ENCODE results near the gene XPC.

Gene XPC

GRCh38 chr3:14170531-14171159 lies 7.8 kb downstream of the XPC start:
- DNase-seq (ENCODE audit: low spot score) = no peak

GRCh38 chr3:14169871-14170270 lies 8.5 kb downstream of the XPC start:
- DNase-seq (ENCODE audit: low spot score) = no peak

DNA sequence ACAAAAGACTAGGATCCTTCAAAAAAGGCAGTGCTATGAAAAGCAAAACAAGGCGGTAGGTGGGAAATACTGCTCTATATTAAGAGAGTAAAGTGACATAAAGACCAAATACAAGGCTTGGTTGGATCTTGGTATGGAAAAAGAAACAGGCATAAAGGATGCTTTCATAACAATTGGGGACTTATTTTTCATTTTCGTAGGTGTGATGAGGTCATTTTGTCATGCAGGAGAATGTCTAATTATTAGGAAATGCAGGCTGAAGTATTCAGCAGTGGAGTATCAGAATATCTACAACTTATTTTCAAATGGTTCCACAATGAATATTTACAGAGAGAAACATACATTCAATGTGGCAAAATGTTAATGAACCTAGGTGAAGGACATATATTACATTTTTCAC lies 9.0 kb downstream of the XPC start:
- DNase-seq (ENCODE audit: low spot score) = no peak

DNA sequence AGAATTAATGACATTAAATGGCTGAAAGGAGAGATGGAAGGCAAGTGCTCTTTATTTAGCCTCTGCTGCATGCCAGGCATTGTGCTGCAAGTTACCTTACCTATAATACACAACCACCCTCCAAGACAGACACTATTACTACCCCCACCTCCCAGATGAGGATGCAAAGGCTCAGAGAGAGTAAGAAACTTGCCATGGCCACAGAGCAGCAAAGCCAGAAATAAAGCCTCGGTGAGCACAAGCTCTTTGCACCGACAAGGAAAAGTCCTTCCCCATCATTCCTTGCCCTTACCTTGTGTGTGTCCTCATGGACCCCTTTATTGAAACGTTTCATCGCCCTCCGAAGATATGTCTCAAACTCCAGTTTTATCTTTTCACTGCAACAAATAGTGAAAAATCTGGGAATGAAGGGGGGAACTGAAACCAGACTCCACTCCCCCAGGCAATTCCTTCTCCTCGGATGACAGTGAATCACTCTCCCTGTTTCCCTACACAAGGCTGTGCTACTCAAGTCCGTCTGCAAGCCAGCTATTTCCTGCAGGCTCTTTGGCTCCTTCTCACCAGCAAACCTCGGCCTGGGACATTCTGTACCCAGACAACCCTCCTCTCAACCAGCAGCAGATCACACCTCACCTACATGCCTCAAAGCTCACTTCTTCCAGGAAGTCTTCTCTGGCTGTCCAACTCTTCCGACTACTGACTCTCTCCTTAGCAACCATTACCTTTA lies 11.4 kb downstream of the XPC start:
- DNase-seq (ENCODE audit: low spot score) = no peak

DNA sequence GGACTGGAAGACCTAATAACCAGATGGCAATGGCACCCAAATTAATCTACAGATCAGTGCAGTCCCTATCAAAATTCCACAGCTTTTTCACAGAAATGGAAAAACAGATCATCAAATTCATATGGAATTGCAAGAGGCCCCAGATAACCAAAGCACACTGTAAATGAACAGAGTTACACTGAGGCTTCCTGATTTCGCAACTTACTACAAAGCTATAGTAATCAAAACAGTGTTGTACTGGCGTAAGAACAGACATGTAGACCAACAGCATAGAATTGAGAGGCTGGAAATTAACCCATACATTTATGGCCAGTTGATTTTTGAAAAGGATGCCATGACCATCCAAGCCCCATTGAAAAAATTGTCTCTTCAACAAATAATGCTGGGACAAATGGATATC lies 16.2 kb downstream of the XPC start:
- no peak for DNase-seq (ENCODE audit: low spot score)

- DNase-seq (ENCODE audit: low spot score) = no peak
Measured at GRCh38 chr3:14161282-14161681, 17.1 kb downstream of the XPC start.

DNA sequence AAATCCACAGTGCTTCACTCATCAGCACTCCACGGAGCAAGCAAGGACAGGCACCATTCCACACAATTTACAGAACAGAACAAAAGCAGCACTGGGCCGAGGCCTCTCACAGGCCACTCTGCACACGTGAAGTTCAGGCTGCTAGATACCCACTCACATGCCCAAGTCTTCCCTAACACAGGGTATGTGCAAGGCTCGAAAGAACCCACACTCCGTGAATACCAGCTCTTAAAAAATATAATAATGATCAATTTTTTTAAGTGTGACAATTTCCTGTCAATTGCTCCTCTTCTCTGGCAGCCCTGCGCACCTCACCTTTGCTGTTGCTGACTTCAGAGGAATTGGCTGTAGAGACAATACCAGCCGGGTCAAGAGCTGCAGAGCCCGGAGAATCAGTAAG lies 19.0 kb downstream of the XPC start:
- DNase-seq (ENCODE audit: low spot score) = no peak

GRCh38 chr3:14158370-14158769 lies 20.0 kb downstream of the XPC start:
- no peak for DNase-seq (ENCODE audit: low spot score)

DNA sequence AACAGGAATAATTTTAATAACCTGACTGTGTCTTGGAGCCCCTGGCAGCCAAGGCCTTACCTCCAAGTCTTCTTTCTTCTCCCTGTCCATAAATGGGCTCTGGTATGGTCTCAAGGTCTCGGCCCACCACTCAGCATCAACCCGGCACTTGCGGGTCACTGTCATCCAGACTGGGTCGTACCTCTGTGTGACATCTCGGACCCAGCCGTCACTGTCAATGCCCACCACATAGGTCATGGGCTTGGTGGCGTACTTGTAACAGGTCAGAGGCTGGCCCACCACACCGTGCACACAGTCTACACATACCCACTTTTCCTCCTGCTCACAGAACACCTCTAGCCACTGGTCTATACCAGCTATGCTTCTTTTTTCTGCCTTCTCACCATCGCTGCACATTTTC lies 20.4 kb downstream of the XPC start:
- no peak for DNase-seq (ENCODE audit: low spot score)

DNA sequence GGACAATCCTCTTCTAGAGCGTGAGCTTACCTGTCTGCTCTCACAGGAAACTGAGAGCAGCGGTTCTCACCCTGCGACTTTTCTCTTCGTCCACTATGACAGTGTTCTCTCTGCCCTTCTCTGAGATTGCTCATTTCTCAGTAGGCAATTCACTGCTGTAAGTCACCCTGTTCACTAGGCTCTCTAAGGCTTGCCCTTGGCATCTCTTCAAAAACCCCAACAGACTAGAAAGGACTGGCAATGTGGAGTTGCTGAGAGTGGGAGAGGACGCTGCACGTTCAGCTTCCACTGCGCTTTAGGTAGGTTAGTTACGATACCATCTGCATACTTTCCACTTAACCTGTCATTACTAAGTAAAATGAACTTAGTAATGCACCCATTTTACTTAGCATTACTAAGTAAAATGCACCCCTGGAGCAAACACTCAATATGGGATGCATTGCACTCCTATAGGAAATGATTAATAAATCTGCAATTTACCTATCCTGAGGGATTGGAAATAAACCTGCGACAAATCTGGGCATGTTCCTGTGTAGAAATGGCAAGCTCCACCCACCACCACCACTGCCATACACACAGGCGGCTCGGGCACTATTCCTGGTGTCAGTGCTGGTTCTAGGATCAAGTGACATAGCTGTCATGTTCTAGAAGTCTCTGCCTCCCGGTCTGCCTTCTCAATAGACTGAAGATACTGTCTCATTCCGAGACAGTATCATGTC lies 21.4 kb downstream of the XPC start:
- DNase-seq (ENCODE audit: low spot score) = no peak

DNA sequence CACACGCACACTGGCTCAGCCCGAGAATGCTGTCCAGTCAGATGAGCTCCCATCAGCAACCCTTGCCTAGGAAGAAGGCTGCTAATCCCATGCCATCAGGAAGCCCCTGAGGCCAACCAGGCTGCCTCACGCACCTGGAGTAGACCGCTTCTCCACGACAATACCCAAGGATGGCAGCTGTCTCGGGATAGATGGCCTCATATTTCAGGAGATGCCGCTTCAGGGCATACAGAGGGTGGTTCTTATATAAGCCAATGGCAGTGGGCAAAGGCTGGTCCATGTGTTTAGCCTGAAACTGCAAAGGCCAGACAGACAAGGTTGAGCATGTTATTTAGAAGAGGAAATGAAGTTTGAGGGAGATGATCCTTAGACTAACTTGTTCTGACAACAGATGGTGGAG lies 22.2 kb downstream of the XPC start:
- no peak for DNase-seq (ENCODE audit: low spot score)

DNA sequence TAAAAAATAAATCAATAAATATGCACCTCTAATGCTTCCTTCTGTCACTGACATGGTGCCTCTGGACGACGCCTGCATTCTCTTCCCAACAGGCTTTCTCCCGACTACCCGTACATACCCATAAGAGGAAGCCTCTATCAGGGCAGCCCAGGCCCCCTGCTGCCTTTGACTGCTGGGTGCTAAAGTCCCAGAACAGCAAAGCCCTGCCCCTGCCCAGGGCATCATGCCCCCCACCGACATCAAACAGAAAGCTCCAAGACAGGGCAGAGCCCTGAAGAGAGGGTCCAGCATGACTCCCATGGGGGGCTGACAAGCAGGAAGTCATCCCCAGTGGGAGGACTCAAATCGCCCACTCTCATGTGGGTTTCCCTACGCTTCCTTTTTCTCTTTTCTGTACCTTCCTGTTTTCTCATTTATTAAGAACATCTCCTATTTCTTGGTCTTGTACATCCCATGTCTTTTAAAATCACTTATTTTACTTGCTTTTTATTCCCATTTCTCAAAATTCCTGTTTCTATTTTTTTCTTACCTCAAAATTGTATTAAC lies 23.4 kb downstream of the XPC start:
- no peak for DNase-seq (ENCODE audit: low spot score)

DNA sequence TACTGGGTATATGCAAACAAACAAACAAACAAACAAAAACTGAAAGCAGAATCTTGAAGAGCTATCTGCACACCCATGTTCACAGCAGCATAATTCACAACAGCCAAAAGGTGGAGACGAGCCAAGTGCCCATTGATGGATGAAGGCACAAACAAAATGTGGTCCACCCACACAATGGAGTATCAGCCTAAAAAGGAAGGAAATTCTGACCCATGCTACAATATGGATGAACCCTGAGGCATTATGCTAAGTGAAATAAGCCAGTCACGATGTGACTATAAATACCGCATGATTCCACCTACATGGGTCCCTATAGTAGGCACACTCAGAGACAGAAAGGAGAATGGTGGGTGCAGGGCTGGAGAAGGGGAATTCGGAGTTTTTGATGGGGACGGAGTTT lies 24.1 kb downstream of the XPC start:
- DNase-seq (ENCODE audit: low spot score) = no peak

DNA sequence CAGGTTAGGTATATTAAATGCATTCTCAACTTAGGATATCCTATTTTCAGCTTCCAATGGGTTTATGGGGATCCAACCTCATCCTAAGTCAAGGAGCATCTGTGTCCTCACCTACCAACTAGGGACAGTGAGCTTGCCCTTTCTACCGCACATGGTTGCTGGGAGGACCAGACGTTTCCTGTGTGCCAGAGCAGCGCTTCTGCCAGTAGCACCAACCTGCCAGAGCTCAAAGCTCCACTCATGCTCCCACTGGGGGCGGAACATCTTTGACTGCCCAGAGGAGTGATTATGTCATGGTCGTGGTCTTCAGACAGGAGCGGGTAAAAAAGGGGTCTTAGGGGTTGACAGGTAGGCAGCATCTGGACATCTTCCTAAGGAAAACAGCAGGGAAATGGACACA lies 24.7 kb downstream of the XPC start:
- DNase-seq (ENCODE audit: low spot score) = no peak

DNA sequence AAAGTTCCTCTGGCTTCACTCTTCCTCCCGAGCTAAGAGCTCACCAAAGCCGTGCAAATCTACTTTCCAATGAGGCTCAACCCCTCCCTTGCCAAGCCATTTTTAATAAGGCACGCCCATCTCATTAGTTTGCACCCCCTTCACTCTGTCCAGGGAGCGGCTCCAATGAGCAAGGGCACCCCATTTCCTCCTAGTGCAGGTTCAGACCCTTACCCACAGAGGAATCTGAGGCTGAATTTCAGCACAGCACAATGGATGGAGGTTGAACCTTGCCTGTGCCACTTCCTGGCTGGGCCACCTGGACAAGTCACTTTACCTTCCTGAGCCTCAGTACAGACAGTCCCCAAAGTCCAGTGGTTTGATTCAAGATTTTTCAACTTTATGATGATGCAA lies 25.4 kb downstream of the XPC start:
- DNase-seq (ENCODE audit: low spot score) = no peak

GRCh38 chr3:14152233-14152962 lies 26.0 kb downstream of the XPC start:
- DNase-seq (ENCODE audit: low spot score) = no peak

- no peak for DNase-seq (ENCODE audit: low spot score)
Measured at GRCh38 chr3:14151471-14152083, 26.8 kb downstream of the XPC start.

DNA sequence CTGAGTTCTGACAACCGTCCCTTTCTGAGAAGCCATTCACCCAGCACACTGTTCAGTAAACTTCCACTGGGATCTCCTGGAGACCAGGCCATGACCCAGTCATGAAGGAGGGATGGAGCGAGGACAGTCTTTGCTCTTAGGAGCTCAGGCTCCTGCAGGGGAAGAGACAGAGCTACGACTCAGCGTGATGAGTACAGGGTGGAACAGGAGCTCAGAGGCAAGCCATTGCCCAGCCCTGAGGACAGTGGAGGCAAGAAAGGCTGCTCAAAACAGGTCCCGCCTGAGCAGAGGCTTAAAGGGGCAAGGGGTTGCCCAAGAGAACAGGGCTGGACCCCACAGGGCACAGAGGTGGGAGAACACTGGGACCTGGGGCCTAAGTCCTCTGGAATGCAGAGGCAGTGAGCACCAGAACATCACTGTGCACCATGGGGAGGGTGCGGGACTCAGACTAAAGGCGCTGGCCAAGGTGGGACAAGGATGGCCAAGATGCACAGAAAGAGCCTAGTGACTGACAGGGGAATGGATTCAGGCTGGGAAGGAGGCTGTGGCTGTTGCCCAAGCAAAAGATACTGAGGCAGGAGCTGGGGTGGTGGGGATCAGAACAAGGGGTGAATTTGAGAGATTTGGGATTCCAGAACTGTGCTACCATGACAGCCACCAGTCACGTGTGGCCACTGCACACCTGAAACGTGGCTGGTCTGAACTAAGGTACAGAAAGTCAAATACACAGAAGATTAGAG lies 27.7 kb downstream of the XPC start:
- DNase-seq (ENCODE audit: low spot score) = no peak

GRCh38 chr3:14150078-14150477 lies 28.3 kb downstream of the XPC start:
- DNase-seq (ENCODE audit: low spot score) = no peak

- DNase-seq (ENCODE audit: low spot score) = peak; percentile 56
Measured at GRCh38 chr3:14148041-14148985, 30.1 kb downstream of the XPC start.

Measured in D341Med (cell line).